SKM-1 treated with dmso at 0.1 percent for 144 hours (cell line): ENCODE results near the gene KCNE3.
"Not testable (repeated sequence)": the region's sequence is repeated elsewhere in the genome, so short reads cannot be mapped to it uniquely, and the experiment has no call there.

Experiments used
- DNase-seq: peaks from one replicate; lab custom pipeline; 2025; ENCODE audit not compliant: unreplicated experiment; lab: John Stamatoyannopoulos, UW

KCNE3 gene

GRCh38 chr11:74444173-74444826, 23.0 kb downstream of the KCNE3 start:
- DNase-seq = no peak

- DNase-seq = no peak
Measured at GRCh38 chr11:74443071-74443864, 24.1 kb downstream of the KCNE3 start.

GRCh38 chr11:74442636-74443035, 24.7 kb downstream of the KCNE3 start:
- DNase-seq = no peak

GRCh38 chr11:74438681-74439080, 28.7 kb downstream of the KCNE3 start:
- DNase-seq = no peak

GRCh38 chr11:74437441-74438042, 29.8 kb downstream of the KCNE3 start:
- DNase-seq = no peak

GRCh38 chr11:74434528-74434927, 32.8 kb downstream of the KCNE3 start:
- DNase-seq = peak; percentile 13

- no peak for DNase-seq
Measured at GRCh38 chr11:74429205-74429604, 38.1 kb downstream of the KCNE3 start.

- DNase-seq = no peak
Measured at GRCh38 chr11:74427384-74427886, 39.9 kb downstream of the KCNE3 start.

GRCh38 chr11:74425100-74425499, 42.2 kb downstream of the KCNE3 start:
- DNase-seq = no peak

- DNase-seq = no peak
Measured at GRCh38 chr11:74418509-74418895, 48.8 kb downstream of the KCNE3 start.

- DNase-seq = no peak
Measured at GRCh38 chr11:74417860-74418508, 49.4 kb downstream of the KCNE3 start.

- DNase-seq = no peak
Measured at GRCh38 chr11:74417379-74417804, 50.0 kb downstream of the KCNE3 start.

- not testable (repeated sequence) for DNase-seq
Measured at GRCh38 chr11:74416974-74417373, 50.4 kb downstream of the KCNE3 start.

- DNase-seq = no peak
Measured at GRCh38 chr11:74412733-74413359, 54.5 kb downstream of the KCNE3 start.

- no peak for DNase-seq
Measured at GRCh38 chr11:74412321-74412720, 55.0 kb downstream of the KCNE3 start.

- DNase-seq = no peak
Measured at GRCh38 chr11:74409633-74410032, 57.7 kb downstream of the KCNE3 start.
